IMR-90 (cell line): ENCODE results near the gene NBPF11. TPM values are rescaled to one million over a fixed set of nuclear protein-coding genes. Genes with fewer than 3 reads are reported as not detected.
"Not testable (repeated sequence)": the region's sequence is repeated elsewhere in the genome, so short reads cannot be mapped to it uniquely, and the experiment has no call there.

Experiments
- ATAC-seq: fragments of 200-7000 bp; cut with Tn5 transposase; 2 replicates; pipeline ENCODE4 v1.9.1; 2020; ENCODE audit warnings: low read depth, mild to moderate bottlenecking, moderate library complexity
- BruUV-seq: library from RNA; stranded (reverse); fragments of 400-500 nt; replicated peaks from 2 replicates; lab custom pipeline; 2021; lab: Mats Ljungman, UMichigan
- CTCF ChIA-PET: fragments of 300-600 bp; formaldehyde crosslinking; extraction: SDS; loops from one replicate; lab custom pipeline; 2021; ENCODE audit warnings: antibody characterized with exemption; lab: Yijun Ruan, JAX
- POLR2A ChIA-PET: fragments of 300-600 bp; sonication (Branson Sonifier 250); formaldehyde crosslinking; loops from one replicate; lab custom pipeline; 2022; ENCODE audit warnings: antibody characterized with exemption; ENCODE audit not compliant: unreplicated experiment; lab: Charles Lee
- DNase-seq: peaks from one replicate; pipeline ENCODE4 v3.0.0; 2013
- H2AFZ ChIP-seq: replicated peaks from 2 replicates; pipeline ENCODE3; 2013; ENCODE audit warnings: low read length, mild to moderate bottlenecking; ENCODE audit not compliant: poor library complexity
- H2AK5ac ChIP-seq: 2 replicates; pipeline ENCODE4 v1.6.1; 2013; ENCODE audit warnings: low read depth, low read length, inconsistent platforms
- H2AK9ac ChIP-seq: replicated peaks from 2 replicates; pipeline ENCODE3; 2013; ENCODE audit warnings: mild to moderate bottlenecking, low read depth, low read length, moderate library complexity; ENCODE audit not compliant: poor library complexity
- H2BK120ac ChIP-seq: 2 replicates; pipeline ENCODE4 v1.6.1; 2013; ENCODE audit warnings: low read depth, low read length, inconsistent platforms
- H2BK15ac ChIP-seq: 3 replicates; pipeline ENCODE4 v1.6.1; 2013; ENCODE audit warnings: low read depth, low read length, inconsistent platforms
- H2BK20ac ChIP-seq: 2 replicates; pipeline ENCODE4 v1.6.1; 2013; ENCODE audit warnings: low read depth, mild to moderate bottlenecking, inconsistent platforms, low read length, moderate library complexity
- H2BK5ac ChIP-seq: 2 replicates; pipeline ENCODE4 v1.6.1; 2013; ENCODE audit warnings: mild to moderate bottlenecking, low read depth, low read length, inconsistent platforms; ENCODE audit not compliant: poor library complexity, severe bottlenecking
- H3K14ac ChIP-seq: replicated peaks from 2 replicates; pipeline ENCODE4 v1.6.1; 2013; ENCODE audit warnings: low read depth, low read length, inconsistent platforms
- H3K18ac ChIP-seq: 2 replicates; pipeline ENCODE4 v1.6.1; 2013; ENCODE audit warnings: low read depth, low read length, control low read depth
- H3K23ac ChIP-seq: 2 replicates; pipeline ENCODE4 v1.6.1; 2013; ENCODE audit warnings: low read depth, low read length, inconsistent platforms
- H3K27ac ChIP-seq: 2 replicates; pipeline ENCODE4 v1.5.1; 2013; ENCODE audit warnings: mild to moderate bottlenecking, control low read depth, low read length; ENCODE audit not compliant: insufficient read depth
- H3K27me3 ChIP-seq: 2 replicates; pipeline ENCODE4 v1.6.1; 2013; ENCODE audit warnings: low read length; ENCODE audit not compliant: control insufficient read depth, insufficient read depth
- H3K36me3 ChIP-seq: 2 replicates; pipeline ENCODE4 v1.6.1; 2013; ENCODE audit warnings: low read length, mixed read lengths; ENCODE audit not compliant: control insufficient read depth, insufficient read depth
- H3K4ac ChIP-seq: 2 replicates; pipeline ENCODE4 v1.6.1; 2013; ENCODE audit warnings: low read depth, low read length, inconsistent platforms
- H3K4me1 ChIP-seq: 2 replicates; pipeline ENCODE4 v1.6.1; 2013; ENCODE audit warnings: low read length, mixed read lengths; ENCODE audit not compliant: control insufficient read depth, insufficient read depth
- H3K4me2 ChIP-seq: 2 replicates; pipeline ENCODE4 v1.6.1; 2013; ENCODE audit warnings: low read depth, mild to moderate bottlenecking, control low read depth, low read length, moderate library complexity
- H3K4me3 ChIP-seq: 2 replicates; pipeline ENCODE4 v1.5.1; 2013; ENCODE audit warnings: low read depth, mild to moderate bottlenecking, control low read depth, low read length, moderate library complexity; ENCODE audit not compliant: insufficient read depth
- H3K56ac ChIP-seq: 2 replicates; pipeline ENCODE4 v1.6.1; 2013; ENCODE audit warnings: low read length, inconsistent platforms; ENCODE audit not compliant: insufficient read depth; ENCODE audit errors: extremely low read depth
- H3K79me1 ChIP-seq, 2 experiments: 2 replicates each; pipeline ENCODE4 v1.6.1; 2013; ENCODE audit warnings: low read length in 2 of 2, inconsistent platforms in 1 of 2, low read depth in 1 of 2
- H3K9ac ChIP-seq: 2 replicates; pipeline ENCODE4 v1.6.1; 2013; ENCODE audit warnings: low read depth, low read length, control low read depth
- H3K9me1 ChIP-seq: 2 replicates; pipeline ENCODE4 v1.6.1; 2013; ENCODE audit warnings: low read length, inconsistent platforms; ENCODE audit not compliant: insufficient read depth
- H3K9me3 ChIP-seq: 2 replicates; pipeline ENCODE4 v1.6.1; 2013; ENCODE audit warnings: low read length; ENCODE audit not compliant: control insufficient read depth, insufficient read depth
- H4K20me1 ChIP-seq: 2 replicates; pipeline ENCODE4 v1.6.1; 2013; ENCODE audit warnings: low read length, inconsistent platforms; ENCODE audit not compliant: insufficient read depth
- H4K5ac ChIP-seq: 2 replicates; pipeline ENCODE4 v1.6.1; 2013; ENCODE audit warnings: mild to moderate bottlenecking, low read depth, low read length, control low read depth
- H4K8ac ChIP-seq, 2 experiments: 2 replicates each; pipeline ENCODE4 v1.6.1; 2013; ENCODE audit warnings: low read depth in 2 of 2, low read length in 2 of 2, control low read depth in 1 of 2, inconsistent platforms in 1 of 2
- H4K91ac ChIP-seq: 2 replicates; pipeline ENCODE4 v1.6.1; 2013; ENCODE audit warnings: low read depth, low read length, inconsistent platforms; ENCODE audit not compliant: insufficient read depth
- whole genome bisulfite sequencing, 2 experiments: methylation state at CpG; one replicate each; pipeline versions ENCODE4 v1.1.5 to v1.1.7; 2013; ENCODE audit warnings: missing lambda C conversion rate in 2 of 2; ENCODE audit not compliant: insufficient read length in 1 of 2; ENCODE audit errors: extremely low coverage in 2 of 2; 5-methylcytosine and 5-hydroxymethylcytosine counted together
- dilution Hi-C: fragments of 300-500 bp; cut with HindIII; formaldehyde crosslinking; loops from one replicate; pipeline ENCODE4 v1.14.3; 2018; ENCODE audit warnings: low sequenced_read_pairs; ENCODE audit not compliant: unreplicated experiment
- in situ Hi-C: fragments of 300-500 bp; cut with MboI; formaldehyde crosslinking; loops from 3 replicates; pipeline ENCODE4 v1.14.3; 2019; ENCODE audit warnings: low sequenced_read_pairs, inconsistent platforms, mixed read lengths
- intact Hi-C: fragments of 100-400 bp; cut with micrococcal nuclease; formaldehyde crosslinking; loops from 2 replicates; pipeline ENCODE4 v1.10.0; 2022
- polyA plus RNA-seq, 3 experiments: library from polyadenylated mRNA; depleted of rRNA; stranded (reverse); fragments of >200 nt; gene quantifications; 2 replicates each; pipeline ENCODE4 v1.2.3, GENCODE V29; 2012; ENCODE audit warnings: low replicate concordance in 1 of 3
- total RNA-seq: library from RNA; depleted of rRNA; stranded (reverse); fragments of >200 nt; gene quantifications from 2 replicates; pipeline ENCODE4 v1.2.3, GENCODE V29; 2012

NBPF11 gene
- total and polyA plus RNA-seq, 2 of the 4 experiments (the other 2 are of a cell fraction): 2.7 to 6.5 TPM

DNA sequence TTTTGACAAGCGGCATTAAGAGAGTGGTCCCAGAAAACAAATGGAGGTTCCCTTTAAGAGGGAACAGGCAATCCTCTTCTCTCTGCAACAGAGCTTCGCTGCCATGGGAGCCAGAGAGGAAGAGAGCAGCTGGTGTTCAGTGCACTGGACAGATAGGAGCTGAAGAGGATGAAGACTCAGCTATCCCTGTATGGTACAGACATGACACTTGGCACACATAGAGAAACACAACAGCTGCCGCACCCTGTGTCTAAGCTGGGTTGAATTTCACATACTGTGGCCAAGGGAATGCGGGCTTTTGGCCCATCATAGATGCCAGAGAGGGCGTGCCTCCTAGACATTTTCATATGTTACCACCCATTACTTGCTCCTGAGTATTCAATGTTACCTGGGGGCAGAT is 29.7 kb downstream of the NBPF11 start:
- H3K27ac ChIP-seq, POLR2A ChIA-PET, H4K20me1 ChIP-seq, intact Hi-C loops, dilution Hi-C loops, H4K8ac ChIP-seq, ATAC-seq, H3K4me2 ChIP-seq, H3K27me3 ChIP-seq, H3K79me1 ChIP-seq, CTCF ChIA-PET, H4K91ac ChIP-seq, H3K36me3 ChIP-seq, BruUV-seq, H2BK5ac ChIP-seq, H2AK9ac ChIP-seq, in situ Hi-C loops, H3K4ac ChIP-seq, H3K14ac ChIP-seq, H2BK20ac ChIP-seq, H3K9me1 ChIP-seq, H3K18ac ChIP-seq, H2AK5ac ChIP-seq, DNase-seq, H2AFZ ChIP-seq, H4K5ac ChIP-seq, H3K4me3 ChIP-seq, H3K56ac ChIP-seq, H2BK120ac ChIP-seq, H3K4me1 ChIP-seq, H2BK15ac ChIP-seq, H3K23ac ChIP-seq, H3K9me3 ChIP-seq, H3K9ac ChIP-seq: not testable (repeated sequence)
- WGBS, 2 experiments: no CpG with 5 or more reads among the region's 5 CpGs
